Measurements from ENCODE around the gene LRP1. TPM values are rescaled to one million over a fixed set of nuclear protein-coding genes. Genes with fewer than 3 reads are reported as not detected.

LRP1 gene
- total RNA-seq, 1 donor from 2014 or later: 62.7 TPM

GRCh38 chr12:57107456-57108155 lies 20.7 kb upstream of the LRP1 start:
- DNase-seq (ENCODE audit: low read depth, low spot score): no peak
- Mint-ChIP-seq H3K27ac (ENCODE audit: unreplicated experiment) (peak overlapping the region; percentile 64), H3K4me1 (peaks cover 46% of the 10 kb centered on the region), H3K9me3 (no peaks in the 10 kb centered on the region), H3K36me3 (ENCODE audit: low read depth) (no peaks in the 10 kb centered on the region), H3K4me3 (peak overlapping the region; percentile 50), H3K27me3 (ENCODE audit: low read depth) (no peaks in the 10 kb centered on the region)
- TF ChIP-seq CTCF (conservative IDR thresholded peaks at IDR 0.05): no peak

- DNase-seq (ENCODE audit: low read depth, low spot score): no peak
- Mint-ChIP-seq H3K9me3 (no peaks in the 10 kb centered on the region), H3K4me3 (peak overlapping the region; percentile 86), H3K36me3 (ENCODE audit: low read depth) (no peaks in the 10 kb centered on the region), H3K27me3 (ENCODE audit: low read depth) (no peaks in the 10 kb centered on the region), H3K4me1 (peaks cover 47% of the 10 kb centered on the region), H3K27ac (ENCODE audit: unreplicated experiment) (peak overlapping the region; percentile 97)
- TF ChIP-seq CTCF (conservative IDR thresholded peaks at IDR 0.05): no peak
These were observed 18.8 kb upstream of the LRP1 start for GRCh38 chr12:57109207-57110103.

GRCh38 chr12:57110104-57111030 lies 17.9 kb upstream of the LRP1 start:
- H3K27me3 Mint-ChIP-seq (ENCODE audit: low read depth): no peaks in the 10 kb centered on the region
- peak; percentile 29 for TF ChIP-seq CTCF (conservative IDR thresholded peaks at IDR 0.05)
- H3K9me3 Mint-ChIP-seq: no peaks in the 10 kb centered on the region
- no peaks in the 10 kb centered on the region for H3K36me3 Mint-ChIP-seq (ENCODE audit: low read depth)
- DNase-seq (ENCODE audit: low read depth, low spot score): peak; percentile 67
- H3K4me3 Mint-ChIP-seq: peak overlapping the region; percentile 86
- H3K27ac Mint-ChIP-seq (ENCODE audit: unreplicated experiment): peak overlapping the region; percentile 97
- H3K4me1 Mint-ChIP-seq: peaks cover 47% of the 10 kb centered on the region

DNA sequence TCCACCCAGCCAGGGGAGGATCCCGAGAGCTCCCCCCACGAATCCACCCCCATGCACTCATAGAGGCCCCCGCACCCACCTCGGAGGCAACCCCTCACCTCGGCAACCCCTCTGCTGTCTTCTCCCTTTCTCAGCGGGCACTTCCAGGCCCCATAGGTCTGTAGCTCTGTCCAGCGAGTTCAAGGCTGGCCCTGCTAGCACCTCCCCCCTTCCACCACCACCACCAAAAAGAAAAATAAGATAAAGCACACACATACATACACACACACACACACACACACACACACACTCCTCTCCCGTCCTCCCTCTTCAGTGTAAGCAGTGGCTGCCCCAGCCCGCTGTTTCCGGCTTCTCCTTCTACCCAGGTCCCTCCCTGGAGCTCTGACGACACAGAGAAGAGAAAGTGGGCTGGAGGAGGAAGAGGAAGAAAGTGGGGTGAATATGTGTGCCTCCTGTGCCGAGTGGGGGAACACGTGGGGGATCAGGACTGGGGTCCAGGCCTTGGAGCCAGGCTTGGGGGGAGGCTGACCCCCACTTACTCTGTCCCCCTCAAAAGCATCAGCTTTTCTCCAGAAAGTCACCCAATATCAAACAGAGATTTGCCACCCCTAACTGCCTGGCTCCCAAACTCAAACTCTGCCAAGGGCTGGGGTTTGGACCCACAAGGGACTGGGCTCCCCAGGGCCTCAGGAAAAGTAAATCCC lies 17.1 kb upstream of the LRP1 start, which contains the start of gene STAT6:
Gene STAT6, minus strand, starts transcription at position 332 of the 704 bp plus-strand sequence. CDS start 3,084 bp downstream, outside the sequence.
- peak; percentile 48 for DNase-seq (ENCODE audit: low read depth, low spot score)
- H3K4me1 Mint-ChIP-seq: peaks cover 47% of the 10 kb centered on the region
- no peak for TF ChIP-seq CTCF (conservative IDR thresholded peaks at IDR 0.05)
- H3K4me3 Mint-ChIP-seq: peak within 1 kb of the TSS; percentile 86
- H3K9me3 Mint-ChIP-seq: no peaks in the 10 kb centered on the region
- H3K36me3 Mint-ChIP-seq (ENCODE audit: low read depth): no peaks in the 10 kb centered on the region
- H3K27ac Mint-ChIP-seq (ENCODE audit: unreplicated experiment): peak within 1 kb of the TSS; percentile 97
- H3K27me3 Mint-ChIP-seq (ENCODE audit: low read depth): peaks cover 1% of the 10 kb centered on the region

Measured in neural crest cell (in vitro differentiated cells).